ENCODE results near the gene TNRC18.
"Not testable (repeated sequence)": the region's sequence is repeated elsewhere in the genome, so short reads cannot be mapped to it uniquely, and the experiment has no call there.

DNA sequence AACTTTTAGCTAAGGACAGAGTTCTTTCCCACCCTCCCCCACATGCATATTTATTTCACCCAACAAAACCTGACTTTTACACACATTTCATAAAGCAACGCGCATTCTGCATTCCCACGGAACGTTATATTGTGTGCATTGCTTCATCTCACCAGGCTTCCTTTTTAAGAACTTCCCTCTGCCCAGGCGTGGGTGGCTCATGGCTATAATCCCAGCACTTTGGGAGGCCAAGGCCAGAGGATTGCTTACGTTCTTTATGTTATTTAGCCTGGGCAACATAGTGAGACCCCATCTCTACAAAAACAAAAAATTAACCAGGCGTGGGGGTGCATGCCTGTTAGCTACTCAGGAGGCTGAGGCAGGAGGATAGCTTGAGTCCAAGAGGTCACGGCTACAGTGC, 155.8 kb downstream of the TNRC18 start:
- TF ChIP-seq POLR2A (IDR thresholded peaks at IDR 0.05) = not testable (repeated sequence)
- TF ChIP-seq, protein P1, sequence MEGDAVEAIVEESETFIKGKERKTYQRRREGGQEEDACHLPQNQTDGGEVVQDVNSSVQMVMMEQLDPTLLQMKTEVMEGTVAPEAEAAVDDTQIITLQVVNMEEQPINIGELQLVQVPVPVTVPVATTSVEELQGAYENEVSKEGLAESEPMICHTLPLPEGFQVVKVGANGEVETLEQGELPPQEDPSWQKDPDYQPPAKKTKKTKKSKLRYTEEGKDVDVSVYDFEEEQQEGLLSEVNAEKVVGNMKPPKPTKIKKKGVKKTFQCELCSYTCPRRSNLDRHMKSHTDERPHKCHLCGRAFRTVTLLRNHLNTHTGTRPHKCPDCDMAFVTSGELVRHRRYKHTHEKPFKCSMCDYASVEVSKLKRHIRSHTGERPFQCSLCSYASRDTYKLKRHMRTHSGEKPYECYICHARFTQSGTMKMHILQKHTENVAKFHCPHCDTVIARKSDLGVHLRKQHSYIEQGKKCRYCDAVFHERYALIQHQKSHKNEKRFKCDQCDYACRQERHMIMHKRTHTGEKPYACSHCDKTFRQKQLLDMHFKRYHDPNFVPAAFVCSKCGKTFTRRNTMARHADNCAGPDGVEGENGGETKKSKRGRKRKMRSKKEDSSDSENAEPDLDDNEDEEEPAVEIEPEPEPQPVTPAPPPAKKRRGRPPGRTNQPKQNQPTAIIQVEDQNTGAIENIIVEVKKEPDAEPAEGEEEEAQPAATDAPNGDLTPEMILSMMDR (IDR thresholded peaks at IDR 0.05) = not testable (repeated sequence)

Measured in esophagus squamous epithelium (tissue), 4 donors.